Esophagus (tissue), 2 donors: ENCODE data around the gene RNF222. TPM values are rescaled to one million over a fixed set of nuclear protein-coding genes. Genes with fewer than 3 reads are reported as not detected.
"Not testable (repeated sequence)": the region's sequence is repeated elsewhere in the genome, so short reads cannot be mapped to it uniquely, and the experiment has no call there.

Experiments used
- H3K27ac ChIP-seq, 2 donors: one replicate each; pipeline ENCODE4 v1.5.1; 2013; ENCODE audit warnings: low read depth in 2 of 2, mild to moderate bottlenecking in 2 of 2, inconsistent platforms in 1 of 2, low read length in 1 of 2, moderate library complexity in 1 of 2
- H3K27me3 ChIP-seq, 2 donors: one replicate each; pipeline ENCODE4 v1.6.1; 2013; ENCODE audit warnings: low read length in 2 of 2, control low read depth in 1 of 2, mild to moderate bottlenecking in 1 of 2; ENCODE audit not compliant: insufficient read depth in 2 of 2, control insufficient read depth in 1 of 2
- H3K36me3 ChIP-seq, 2 donors: one replicate each; pipeline ENCODE4 v1.6.1; 2013; ENCODE audit warnings: low read length in 1 of 2; ENCODE audit not compliant: control insufficient read depth in 2 of 2, insufficient read depth in 2 of 2
- H3K4me1 ChIP-seq, 2 donors: one replicate each; pipeline ENCODE4 v1.6.1; 2013; ENCODE audit warnings: low read length in 1 of 2; ENCODE audit not compliant: control insufficient read depth in 2 of 2, insufficient read depth in 2 of 2
- H3K4me3 ChIP-seq, 2 donors: one replicate each; pipeline ENCODE4 v1.5.1; 2013; ENCODE audit warnings: low read length in 2 of 2, mild to moderate bottlenecking in 2 of 2, low read depth in 1 of 2, moderate library complexity in 1 of 2
- H3K9me3 ChIP-seq, 2 donors: one replicate each; pipeline ENCODE4 v1.6.1; 2013; ENCODE audit warnings: mild to moderate bottlenecking in 2 of 2, low read depth in 1 of 2, low read length in 1 of 2, moderate library complexity in 1 of 2; ENCODE audit not compliant: control insufficient read depth in 2 of 2, insufficient read depth in 1 of 2
- WGBS, 2 donors: extraction: QIAGEN DNeasy Blood & Tissue Kit; methylation state at CpG; one replicate each; pipeline ENCODE4 v1.1.7; 2013; 5-methylcytosine and 5-hydroxymethylcytosine counted together
- polyA plus RNA-seq, 2 donors: library from polyadenylated mRNA; stranded (reverse); fragments of 200-250 nt; gene quantifications; one replicate each; pipeline ENCODE4 v1.2.3, GENCODE V29; 2013
- donor health status: healthy with polysubstance abuse.
- donor health status: Bipolar disorder and iron deficiency.

Gene RNF222
- polyA plus RNA-seq, 2 donors: 14.0 to 18.4 TPM

GRCh38 chr17:8384801-8385378, 12.7 kb downstream of the RNF222 start:
- Histone ChIP-seq H3K36me3 (peaks cover 3 to 4% of the 10 kb centered on the region in 2 donors), H3K27ac (peak overlapping the region; percentile 52 to 98), H3K9me3 (no peaks in the 10 kb centered on the region)

DNA sequence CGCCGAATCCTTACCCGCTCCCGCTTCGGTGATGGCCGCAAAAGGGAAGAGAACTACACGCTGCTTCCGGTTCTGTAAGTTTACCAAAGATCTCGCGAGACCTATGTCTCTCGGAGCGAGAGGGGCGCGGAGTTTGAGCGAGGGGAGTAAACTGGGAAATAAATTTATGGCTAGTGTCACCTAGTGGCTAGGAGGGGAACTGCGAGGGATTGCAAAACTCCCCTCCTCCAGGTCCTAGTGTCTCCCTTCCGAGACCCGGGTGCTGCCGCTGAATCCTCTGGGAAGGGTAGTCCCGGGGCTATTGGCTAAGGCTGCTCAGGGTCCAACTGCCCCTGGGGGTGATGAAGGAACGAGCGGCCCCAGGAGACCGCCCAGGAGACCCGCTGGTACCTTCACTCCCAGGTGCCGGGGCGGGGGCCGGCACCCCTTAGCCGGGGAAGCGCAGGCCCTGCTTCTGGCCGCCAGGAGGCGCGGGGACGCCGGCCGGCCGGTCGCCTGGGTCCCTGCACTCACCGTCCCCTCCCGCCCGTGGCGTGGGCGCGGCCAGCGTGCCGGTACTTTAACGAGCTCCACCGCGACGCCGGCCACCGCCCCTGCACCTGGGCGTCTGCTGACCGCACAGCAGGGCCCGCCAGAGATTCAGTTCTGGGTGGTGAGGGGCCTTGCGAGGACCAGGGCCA, 14.3 kb downstream of the RNF222 start, which contains the start of gene RPL26:
TSS of gene RPL26 (minus strand) at position 51 of the 680 bp plus-strand sequence. CDS start 883 bp downstream, outside the sequence.
- no peaks in the 10 kb centered on the region for H3K4me1 ChIP-seq
- 0 to 1% methylated on average over 52 to 55 of the region's 55 CpGs for WGBS, 2 donors

More at GRCh38 chr17:8384801-8385378, 12.7 kb downstream of the RNF222 start:
- peak overlapping the region; percentile 13 to 81 for H3K4me3 ChIP-seq
- WGBS, 2 donors: 77 to 81% methylated on average over 12 of the region's 12 CpGs
- no peaks in the 10 kb centered on the region for H3K4me1 ChIP-seq
- H3K27me3 ChIP-seq: no peaks in the 10 kb centered on the region

GRCh38 chr17:8382880-8383142, 14.8 kb downstream of the RNF222 start:
- H3K4me1 ChIP-seq: no peaks in the 10 kb centered on the region
- H3K27me3 ChIP-seq: no peaks in the 10 kb centered on the region
- H3K27ac ChIP-seq: peak overlapping the region; percentile 53 to 98
- 1 to 2% methylated on average over 15 of the region's 15 CpGs for WGBS, 2 donors
- H3K4me3 ChIP-seq: peak overlapping the region; percentile 70 to 93
- peaks cover 6 to 8% of the 10 kb centered on the region in 2 donors for H3K36me3 ChIP-seq
- H3K9me3 ChIP-seq: no peaks in the 10 kb centered on the region

More for the DNA sequence above, 14.3 kb downstream of the RNF222 start, which contains the start of gene RPL26:
- H3K27me3 ChIP-seq: no peaks in the 10 kb centered on the region
- no peaks in the 10 kb centered on the region for H3K9me3 ChIP-seq
- peak within 1 kb of the TSS; percentile 81 to 93 for H3K4me3 ChIP-seq
- peak within 1 kb of the TSS; percentile 95 to 98 for H3K27ac ChIP-seq
- peaks cover 6 to 8% of the 10 kb centered on the region in 2 donors for H3K36me3 ChIP-seq

- Histone ChIP-seq H3K4me1 (no peaks in the 10 kb centered on the region), H3K27ac (peak overlapping the region; percentile 53 to 98), H3K4me3 (peak overlapping the region; percentile 70 to 93), H3K36me3 (peaks cover 6 to 8% of the 10 kb centered on the region in 2 donors), H3K9me3 (no peaks in the 10 kb centered on the region), H3K27me3 (no peaks in the 10 kb centered on the region)
- WGBS, 2 donors: 11 to 13% methylated on average over 27 of the region's 27 CpGs
These were observed 15.4 kb downstream of the RNF222 start for GRCh38 chr17:8382052-8382879.

DNA sequence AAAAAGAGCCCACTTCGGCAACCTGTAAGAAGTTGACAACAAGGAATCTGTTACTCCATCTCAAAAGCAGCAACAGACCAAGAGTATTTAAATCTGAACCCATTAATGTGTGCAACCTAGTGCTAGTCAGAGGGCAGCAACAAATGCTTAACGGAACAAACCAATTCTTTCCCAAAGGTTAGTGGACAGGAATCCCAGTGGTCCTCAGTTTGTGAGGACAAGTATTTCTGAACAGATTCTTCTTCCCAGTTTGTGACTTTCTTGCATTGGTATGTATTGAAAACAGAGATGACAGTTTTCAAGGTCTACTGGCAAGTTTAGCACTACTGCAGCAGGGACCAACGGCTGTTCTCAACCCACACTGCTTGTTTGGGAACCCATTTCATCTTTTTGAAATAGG, 17.6 kb downstream of the RNF222 start:
- Histone ChIP-seq H3K9me3 (no peaks in the 10 kb centered on the region), H3K4me1 (no peaks in the 10 kb centered on the region), H3K4me3 (no peak overlapping the region), H3K27me3 (no peaks in the 10 kb centered on the region), H3K36me3 (peaks cover 6 to 8% of the 10 kb centered on the region in 2 donors), H3K27ac (no peak overlapping the region)
- WGBS, 2 donors: 46 to 47% methylated on average over 3 of the region's 3 CpGs

DNA sequence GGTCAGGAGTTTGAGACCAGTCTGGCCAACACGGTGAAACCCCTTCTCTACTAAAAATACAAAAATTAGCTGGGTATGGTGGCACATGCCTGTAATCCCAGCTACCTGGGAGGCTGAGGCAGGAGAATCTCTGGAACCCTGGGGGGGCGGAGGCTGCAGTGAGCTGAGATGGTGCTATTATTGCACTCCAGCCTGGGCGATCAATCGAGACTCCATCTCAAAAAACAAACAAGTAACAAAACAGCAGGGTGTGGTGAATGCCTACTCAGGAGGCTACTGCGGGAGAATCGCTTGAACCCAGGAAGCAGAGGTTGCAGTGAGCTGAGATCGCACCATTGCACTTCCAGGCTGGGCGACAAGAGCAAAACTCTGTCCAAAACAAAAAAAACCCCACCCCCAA, 19.5 kb downstream of the RNF222 start:
- H3K9me3 ChIP-seq, H3K4me3 ChIP-seq, H3K36me3 ChIP-seq, H3K27ac ChIP-seq, H3K27me3 ChIP-seq, H3K4me1 ChIP-seq: not testable (repeated sequence)
- WGBS, 2 donors: 78 to 79% methylated on average over 8 of the region's 8 CpGs

- no peaks in the 10 kb centered on the region for H3K9me3 ChIP-seq
- no peaks in the 10 kb centered on the region for H3K4me1 ChIP-seq
- peaks cover 6 to 8% of the 10 kb centered on the region in 2 donors for H3K36me3 ChIP-seq
- no peaks in the 10 kb centered on the region for H3K27me3 ChIP-seq
- H3K27ac ChIP-seq: no peak overlapping the region
- no peak overlapping the region for H3K4me3 ChIP-seq
- WGBS, 2 donors: 84 to 87% methylated on average over 4 of the region's 4 CpGs
These were observed 20.2 kb downstream of the RNF222 start for GRCh38 chr17:8377422-8377821.

GRCh38 chr17:8376271-8377067, 21.2 kb downstream of the RNF222 start, which contains the start of gene KRABD2:
KRABD2 (minus strand) TSS chr17:8376704.
- 1% methylated on average over 32 to 41 of the region's 41 CpGs for WGBS, 2 donors
- Histone ChIP-seq H3K4me1 (no peaks in the 10 kb centered on the region), H3K36me3 (peaks cover 7 to 8% of the 10 kb centered on the region in 2 donors)

DNA sequence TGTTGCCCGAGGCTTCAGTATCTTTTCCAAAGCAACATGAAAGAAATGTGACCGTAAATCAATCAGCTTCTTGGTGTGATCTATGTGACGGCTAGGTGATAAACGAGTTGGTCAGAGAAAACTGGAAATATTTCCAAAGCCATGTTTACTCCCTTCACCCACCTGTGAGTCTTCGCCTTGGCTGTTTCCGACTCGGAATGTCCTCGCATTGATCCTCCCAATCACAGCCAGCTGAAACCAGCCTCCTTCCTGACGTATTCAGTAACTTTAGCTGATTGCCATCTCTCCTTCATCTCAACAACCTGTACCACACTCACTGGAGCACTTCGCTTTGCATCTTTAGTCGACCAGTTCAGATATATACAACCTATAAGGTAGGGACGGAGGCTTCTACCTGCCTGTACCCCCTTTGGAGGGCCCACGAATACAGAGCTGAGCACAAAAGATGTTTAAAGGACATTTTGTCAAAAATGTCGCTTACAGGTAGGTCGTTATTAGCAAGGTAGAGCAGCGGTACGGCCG, 21.8 kb downstream of the RNF222 start:
- no peaks in the 10 kb centered on the region for H3K4me1 ChIP-seq
- peak overlapping the region; percentile 64 to 73 for H3K4me3 ChIP-seq
- peaks cover 4 to 8% of the 10 kb centered on the region in 2 donors for H3K36me3 ChIP-seq
- no peaks in the 10 kb centered on the region for H3K9me3 ChIP-seq
- peak overlapping the region; percentile 83 to 95 for H3K27ac ChIP-seq
- 13 to 15% methylated on average over 18 of the region's 18 CpGs for WGBS, 2 donors
- no peaks in the 10 kb centered on the region for H3K27me3 ChIP-seq

More at GRCh38 chr17:8376271-8377067, 21.2 kb downstream of the RNF222 start, which contains the start of gene KRABD2:
- no peaks in the 10 kb centered on the region for H3K9me3 ChIP-seq
- no peaks in the 10 kb centered on the region for H3K27me3 ChIP-seq
- H3K4me3 ChIP-seq: peak within 1 kb of the TSS; percentile 64 to 73
- H3K27ac ChIP-seq: peak within 1 kb of the TSS; percentile 83 to 95
